Panc1 (cell line): ENCODE measurements around the gene DCP1A. TPM values are rescaled to one million over a fixed set of nuclear protein-coding genes. Genes with fewer than 3 reads are reported as not detected.
A peak's percentile ranks its signal among the peaks of the same experiment; 100 is the strongest.

Source experiments
- ATAC-seq: fragments of 200-7000 bp; cut with Tn5 transposase; 2 replicates; pipeline ENCODE4 v1.9.1; 2020; ENCODE audit warnings: mild to moderate bottlenecking, moderate library complexity
- BruUV-seq: library from RNA; stranded (reverse); fragments of 400-500 nt; replicated peaks from 2 replicates; lab custom pipeline; 2021; lab: Mats Ljungman, UMichigan
- CTCF ChIA-PET: fragments of 300-600 bp; sonication (Branson Sonifier 250); formaldehyde crosslinking; loops from one replicate; lab custom pipeline; 2022; ENCODE audit warnings: antibody characterized with exemption; lab: Charles Lee
- POLR2A ChIA-PET: fragments of 300-600 bp; sonication (Branson Sonifier 250); formaldehyde crosslinking; loops from one replicate; lab custom pipeline; 2022; ENCODE audit warnings: antibody characterized with exemption; lab: Charles Lee
- DNase-seq: peaks from one replicate; pipeline ENCODE4 v3.0.0-alpha.2; 2010; ENCODE audit warnings: low read depth, low spot score
- H3K27ac ChIP-seq: 2 replicates; pipeline ENCODE4 v1.5.1; 2011; ENCODE audit warnings: mild to moderate bottlenecking, low read length, inconsistent platforms
- H3K27me3 ChIP-seq: fragments of 200-500 bp; sonication (Bioruptor generic); 2 replicates; pipeline ENCODE4 v1.6.0; 2014; ENCODE audit warnings: low read length, inconsistent platforms; ENCODE audit not compliant: control insufficient read depth, insufficient read depth
- H3K36me3 ChIP-seq: fragments of 200-500 bp; sonication (Bioruptor generic); 2 replicates; pipeline ENCODE4 v1.5.1; 2014; ENCODE audit warnings: inconsistent platforms, mild to moderate bottlenecking, low read length, moderate library complexity; ENCODE audit not compliant: control insufficient read depth, insufficient read depth
- H3K4me1 ChIP-seq: 2 replicates; pipeline ENCODE4 v1.5.1; 2011; ENCODE audit warnings: inconsistent platforms, mild to moderate bottlenecking, low read length, moderate library complexity; ENCODE audit not compliant: control insufficient read depth, insufficient read depth
- H3K4me3 ChIP-seq, 2 experiments: 2 replicates each; pipeline ENCODE4 v1.5.1; 2011 to 2012; ENCODE audit warnings: low read depth in 2 of 2, low read length in 2 of 2, mild to moderate bottlenecking in 2 of 2, inconsistent platforms in 1 of 2, moderate library complexity in 1 of 2
- H3K9me3 ChIP-seq: fragments of 200-500 bp; sonication (Bioruptor generic); 2 replicates; pipeline ENCODE4 v1.5.1; 2014; ENCODE audit warnings: low read depth, mild to moderate bottlenecking, inconsistent platforms, low read length, moderate library complexity; ENCODE audit not compliant: control insufficient read depth, insufficient read depth
- POLR2AphosphoS5 ChIP-seq: IDR thresholded peaks from 2 replicates; pipeline ENCODE4 v1.6.1; 2012; ENCODE audit warnings: mild to moderate bottlenecking, low read depth, low read length, moderate library complexity
- REST ChIP-seq, 2 experiments: IDR thresholded peaks; 2 replicates each; pipeline ENCODE4 v1.6.1; 2011 to 2012; ENCODE audit warnings: low read depth in 2 of 2, control low read depth in 1 of 2, low read length in 1 of 2, mild to moderate bottlenecking in 1 of 2, moderate library complexity in 1 of 2; ENCODE audit not compliant: insufficient read depth in 1 of 2
- SIN3A ChIP-seq: IDR thresholded peaks from 2 replicates; pipeline ENCODE4 v1.6.1; 2012; ENCODE audit warnings: low read depth, mild to moderate bottlenecking, low read length, moderate library complexity, borderline replicate concordance; ENCODE audit not compliant: insufficient read depth
- TCF7L2 ChIP-seq: IDR thresholded peaks from 2 replicates; pipeline ENCODE4 v1.6.1; 2011; ENCODE audit warnings: mild to moderate bottlenecking, low read depth, low read length, inconsistent platforms
- in situ Hi-C: cut with HindIII; loops from 2 replicates; pipeline ENCODE4 v1.10.0; 2016; ENCODE audit warnings: low sequenced_read_pairs, low pct_unique_long_range_greater_than_20kb
- intact Hi-C: fragments of 100-400 bp; cut with micrococcal nuclease; formaldehyde crosslinking; loops from one replicate; pipeline ENCODE4 v1.10.0; 2022; ENCODE audit not compliant: unreplicated experiment
- total RNA-seq: library from RNA; stranded (reverse); gene quantifications from one replicate; pipeline ENCODE4 v1.2.1, GENCODE V29; 2021; ENCODE audit not compliant: unreplicated experiment
- TF ChIP-seq, protein P1 (sequence below): fragments of 450-650 bp; IDR thresholded peaks from 2 replicates; pipeline ENCODE4 v1.5.1; 2017; ENCODE audit warnings: mild to moderate bottlenecking

DCP1A gene
- total RNA-seq, 1 experiment from 2014 or later: 14.4 TPM

DNA sequence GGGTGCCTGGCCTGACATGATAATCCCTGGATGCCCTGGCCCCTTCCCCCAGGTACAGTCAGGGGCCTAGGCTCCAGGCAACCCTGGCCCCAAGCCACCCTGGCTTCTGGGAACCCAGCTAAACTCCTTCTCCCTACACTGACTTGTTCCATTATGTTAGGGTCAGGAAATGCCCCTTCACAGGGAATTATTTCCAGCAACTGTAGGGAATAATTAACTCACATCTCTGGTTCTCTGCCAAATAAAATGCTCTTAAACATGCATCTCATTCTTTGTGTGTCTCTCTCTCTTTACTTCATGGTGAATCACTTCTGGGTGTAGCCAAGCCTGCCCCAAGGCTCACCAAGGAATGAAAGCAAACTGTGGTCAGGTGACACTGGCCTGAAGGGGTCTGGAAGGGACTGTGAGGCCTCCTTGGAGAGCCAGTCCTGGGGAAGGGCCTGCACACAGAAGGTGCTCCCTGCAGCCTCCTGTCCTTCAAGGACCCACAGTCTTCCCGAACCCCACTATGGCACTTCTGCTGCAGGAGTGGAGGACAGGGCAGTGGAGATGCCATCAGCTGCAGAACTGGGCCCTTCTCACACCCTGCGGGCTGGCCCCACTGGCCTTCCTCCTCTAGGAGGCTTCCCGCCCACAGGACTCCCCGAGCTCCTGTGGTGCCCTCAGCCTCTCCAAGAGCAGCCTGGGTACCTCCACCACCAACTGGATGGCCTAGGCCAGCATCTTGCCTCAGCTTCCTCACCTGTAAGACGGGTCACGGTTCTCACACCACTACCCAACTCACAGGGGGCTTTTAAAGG, 109.1 kb downstream of the DCP1A start:
- no peak for DNase-seq
- no TSS peak for BruUV-seq
- H3K27ac ChIP-seq: peak overlapping the region; percentile 39; the same call in 1 of the 2 replicates
- intact Hi-C loops: no loop called here
- TF ChIP-seq REST (IDR thresholded peaks at IDR 0.05; ENCODE audit: insufficient read depth in 1 of 2, low read depth in 2 of 2, low read length in 1 of 2) (no peak), POLR2AphosphoS5 (no peak), SIN3A (no peak), TCF7L2 (no peak)
- TF ChIP-seq, protein P1, sequence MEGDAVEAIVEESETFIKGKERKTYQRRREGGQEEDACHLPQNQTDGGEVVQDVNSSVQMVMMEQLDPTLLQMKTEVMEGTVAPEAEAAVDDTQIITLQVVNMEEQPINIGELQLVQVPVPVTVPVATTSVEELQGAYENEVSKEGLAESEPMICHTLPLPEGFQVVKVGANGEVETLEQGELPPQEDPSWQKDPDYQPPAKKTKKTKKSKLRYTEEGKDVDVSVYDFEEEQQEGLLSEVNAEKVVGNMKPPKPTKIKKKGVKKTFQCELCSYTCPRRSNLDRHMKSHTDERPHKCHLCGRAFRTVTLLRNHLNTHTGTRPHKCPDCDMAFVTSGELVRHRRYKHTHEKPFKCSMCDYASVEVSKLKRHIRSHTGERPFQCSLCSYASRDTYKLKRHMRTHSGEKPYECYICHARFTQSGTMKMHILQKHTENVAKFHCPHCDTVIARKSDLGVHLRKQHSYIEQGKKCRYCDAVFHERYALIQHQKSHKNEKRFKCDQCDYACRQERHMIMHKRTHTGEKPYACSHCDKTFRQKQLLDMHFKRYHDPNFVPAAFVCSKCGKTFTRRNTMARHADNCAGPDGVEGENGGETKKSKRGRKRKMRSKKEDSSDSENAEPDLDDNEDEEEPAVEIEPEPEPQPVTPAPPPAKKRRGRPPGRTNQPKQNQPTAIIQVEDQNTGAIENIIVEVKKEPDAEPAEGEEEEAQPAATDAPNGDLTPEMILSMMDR: no peak
- H3K36me3 ChIP-seq: peaks cover 5% of the 10 kb centered on the region; the same call in 1 of the 2 replicates
- no peaks in the 10 kb centered on the region for H3K27me3 ChIP-seq
- CTCF ChIA-PET: interaction anchor here (0.5 kb wide), 1 partner anchor 46 kb away, joined by 6 read pairs; no protein-coding TSS in a partner anchor
- peaks cover 34% of the 10 kb centered on the region for H3K4me1 ChIP-seq
- no peaks in the 10 kb centered on the region for H3K9me3 ChIP-seq
- H3K4me3 ChIP-seq: no peak overlapping the region
- peak; percentile 88 for ATAC-seq
- in situ Hi-C loops: no loop called here
- POLR2A ChIA-PET: no interaction called here

- H3K36me3 ChIP-seq: peaks cover 5% of the 10 kb centered on the region; the same call in 1 of the 2 replicates
- H3K27me3 ChIP-seq: no peaks in the 10 kb centered on the region
- peak overlapping the region; percentile 63 for H3K27ac ChIP-seq
- no peak for DNase-seq
- TF ChIP-seq TCF7L2 (no peak), REST (IDR thresholded peaks at IDR 0.05; ENCODE audit: insufficient read depth in 1 of 2, low read depth in 2 of 2, low read length in 1 of 2) (no peak), POLR2AphosphoS5 (no peak), SIN3A (no peak)
- TF ChIP-seq, protein P1: no peak
- H3K4me3 ChIP-seq: no peak overlapping the region
- ATAC-seq: peak; percentile 66
- H3K4me1 ChIP-seq: peaks cover 31% of the 10 kb centered on the region
- H3K9me3 ChIP-seq: no peaks in the 10 kb centered on the region
- CTCF ChIA-PET: no interaction called here
- in situ Hi-C loops: no loop called here
- intact Hi-C loops: no loop called here
- POLR2A ChIA-PET: no interaction called here
- BruUV-seq: no TSS peak
Measured at GRCh38 chr3:53236112-53236841, 111.1 kb downstream of the DCP1A start.
